Astrocyte (in vitro differentiated cells and primary cell): ENCODE data around the gene NTRK3. TPM values are rescaled to one million over a fixed set of nuclear protein-coding genes. Genes with fewer than 3 reads are reported as not detected.

Source experiments
- DNase-seq: peaks from one replicate; pipeline ENCODE4 v3.0.0-alpha.2; 2010; ENCODE audit warnings: low read depth
- FAIRE-seq: peaks from 2 replicates; lab custom pipeline; 2011; peaks lifted over from hg19 to GRCh38; lab: Jason Lieb, UNC
- H2AFZ ChIP-seq: 2 replicates; pipeline ENCODE4 v1.6.0; 2012; ENCODE audit warnings: low read depth, low read length, inconsistent platforms
- H3K27ac ChIP-seq: 2 replicates; pipeline ENCODE4 v1.5.1; 2011; ENCODE audit warnings: low read depth, low read length, inconsistent platforms
- H3K27me3 ChIP-seq: 2 replicates; pipeline ENCODE4 v1.6.0; 2011; ENCODE audit warnings: low read length, inconsistent platforms; ENCODE audit not compliant: insufficient read depth
- H3K36me3 ChIP-seq: 2 replicates; pipeline ENCODE4 v1.5.1; 2011; ENCODE audit warnings: low read length, inconsistent platforms; ENCODE audit not compliant: insufficient read depth
- H3K4me1 ChIP-seq: 2 replicates; pipeline ENCODE4 v1.5.1; 2011; ENCODE audit warnings: low read length, inconsistent platforms; ENCODE audit not compliant: insufficient read depth
- H3K4me2 ChIP-seq: 2 replicates; pipeline ENCODE4 v1.6.0; 2012; ENCODE audit warnings: low read length, inconsistent platforms
- H3K4me3 ChIP-seq: 2 replicates; pipeline ENCODE4 v1.5.1; 2011; ENCODE audit warnings: low read depth, mild to moderate bottlenecking, low read length, inconsistent platforms; ENCODE audit not compliant: insufficient read depth
- H3K79me2 ChIP-seq: 2 replicates; pipeline ENCODE4 v1.6.0; 2012; ENCODE audit warnings: mild to moderate bottlenecking, low read length, inconsistent platforms; ENCODE audit not compliant: insufficient read depth
- H3K9ac ChIP-seq: 2 replicates; pipeline ENCODE4 v1.6.0; 2012; ENCODE audit warnings: mild to moderate bottlenecking, low read length, inconsistent platforms
- H3K9me3 ChIP-seq: 2 replicates; pipeline ENCODE4 v1.5.1; 2012; ENCODE audit warnings: low read depth, mild to moderate bottlenecking, low read length, inconsistent platforms; ENCODE audit not compliant: insufficient read depth
- H4K20me1 ChIP-seq: 2 replicates; pipeline ENCODE4 v1.6.0; 2012; ENCODE audit warnings: low read length, inconsistent platforms; ENCODE audit not compliant: insufficient read depth
- H3K27ac Mint-ChIP-seq: one replicate; pipeline ENCODE4 v1.8.0; 2021; ENCODE audit warnings: mild to moderate bottlenecking, mixed read lengths; ENCODE audit not compliant: unreplicated experiment
- H3K27me3 Mint-ChIP-seq: one replicate; pipeline ENCODE4 v1.8.0; 2021; ENCODE audit warnings: low read depth, mixed read lengths; ENCODE audit not compliant: unreplicated experiment
- H3K36me3 Mint-ChIP-seq: one replicate; pipeline ENCODE4 v1.8.0; 2021; ENCODE audit warnings: low read depth, mixed read lengths; ENCODE audit not compliant: unreplicated experiment
- H3K4me1 Mint-ChIP-seq: one replicate; pipeline ENCODE4 v1.8.0; 2021; ENCODE audit warnings: low read depth, mixed read lengths; ENCODE audit not compliant: unreplicated experiment
- H3K4me3 Mint-ChIP-seq: one replicate; pipeline ENCODE4 v1.8.0; 2021; ENCODE audit warnings: mild to moderate bottlenecking, moderate library complexity, mixed read lengths; ENCODE audit not compliant: unreplicated experiment
- H3K9me3 Mint-ChIP-seq: one replicate; pipeline ENCODE4 v1.8.0; 2021; ENCODE audit warnings: mild to moderate bottlenecking, mixed read lengths; ENCODE audit not compliant: unreplicated experiment
- CTCF ChIP-seq: IDR thresholded peaks from 2 replicates; pipeline ENCODE4 v1.5.1; 2011; ENCODE audit warnings: low read depth, mild to moderate bottlenecking, inconsistent platforms, low read length, moderate library complexity; ENCODE audit not compliant: insufficient read depth
- EZH2 ChIP-seq: IDR thresholded peaks from 2 replicates; pipeline ENCODE4 v1.6.1; 2012; ENCODE audit warnings: mild to moderate bottlenecking, low read length, inconsistent platforms; ENCODE audit not compliant: insufficient read depth
- total RNA-seq: library from RNA; stranded (reverse); gene quantifications from 2 replicates; pipeline ENCODE4 v1.2.1, GENCODE V29; 2021

Gene NTRK3
- total RNA-seq, 1 donor from 2014 or later = 12.9 TPM

GRCh38 chr15:87930457-87930856 lies 326.1 kb downstream of the NTRK3 start:
- no peak for TF ChIP-seq EZH2
- Mint-ChIP-seq H3K4me1 (peaks cover 2% of the 10 kb centered on the region), H3K4me3 (no peak overlapping the region), H3K27me3 (peaks cover 9% of the 10 kb centered on the region), H3K9me3 (peaks cover 7% of the 10 kb centered on the region), H3K36me3 (no peaks in the 10 kb centered on the region), H3K27ac (no peak overlapping the region)
- Histone ChIP-seq H3K36me3 (no peaks in the 10 kb centered on the region), H3K4me2 (no peak overlapping the region), H3K27ac (no peak overlapping the region), H3K4me1 (no peaks in the 10 kb centered on the region), H3K27me3 (no peaks in the 10 kb centered on the region), H3K9ac (no peak overlapping the region), H2AFZ (no peak overlapping the region), H3K9me3 (no peaks in the 10 kb centered on the region), H3K79me2 (no peaks in the 10 kb centered on the region), H4K20me1 (no peaks in the 10 kb centered on the region), H3K4me3 (no peak overlapping the region)
- DNase-seq (no peak), FAIRE-seq (no peak)

GRCh38 chr15:87929841-87930240 lies 326.7 kb downstream of the NTRK3 start:
- DNase-seq = no peak
- H3K9ac ChIP-seq = no peak overlapping the region

GRCh38 chr15:87924433-87924832 lies 332.1 kb downstream of the NTRK3 start:
- H3K27me3 ChIP-seq = no peaks in the 10 kb centered on the region
- H3K27ac ChIP-seq = no peak overlapping the region
- H3K36me3 ChIP-seq = no peaks in the 10 kb centered on the region
- Mint-ChIP-seq H3K36me3 (no peaks in the 10 kb centered on the region), H3K4me1 (no peaks in the 10 kb centered on the region), H3K27me3 (peaks cover 10% of the 10 kb centered on the region), H3K27ac (no peak overlapping the region), H3K4me3 (no peak overlapping the region), H3K9me3 (peaks cover 2% of the 10 kb centered on the region)
- H3K4me3 ChIP-seq = no peak overlapping the region
- H3K4me1 ChIP-seq = no peaks in the 10 kb centered on the region
- DNase-seq (no peak), FAIRE-seq (no peak)
- TF ChIP-seq CTCF (no peak), EZH2 (no peak)
- no peak overlapping the region for H3K4me2 ChIP-seq
- H2AFZ ChIP-seq = no peak overlapping the region
- no peaks in the 10 kb centered on the region for H3K9me3 ChIP-seq
- H4K20me1 ChIP-seq = no peaks in the 10 kb centered on the region
- H3K79me2 ChIP-seq = no peaks in the 10 kb centered on the region
- H3K9ac ChIP-seq = no peak overlapping the region

More at GRCh38 chr15:87929841-87930240, 326.7 kb downstream of the NTRK3 start:
- no peak for TF ChIP-seq CTCF
- no peak for TF ChIP-seq EZH2
- Histone ChIP-seq H3K4me2 (no peak overlapping the region), H3K27me3 (no peaks in the 10 kb centered on the region), H3K9me3 (no peaks in the 10 kb centered on the region), H3K36me3 (no peaks in the 10 kb centered on the region), H3K27ac (no peak overlapping the region), H4K20me1 (no peaks in the 10 kb centered on the region), H3K79me2 (no peaks in the 10 kb centered on the region), H3K4me3 (no peak overlapping the region), H3K4me1 (no peaks in the 10 kb centered on the region), H2AFZ (no peak overlapping the region)
- H3K4me1 Mint-ChIP-seq = peaks cover 2% of the 10 kb centered on the region
- FAIRE-seq = no peak
- no peak overlapping the region for H3K27ac Mint-ChIP-seq
- H3K4me3 Mint-ChIP-seq = no peak overlapping the region
- no peaks in the 10 kb centered on the region for H3K36me3 Mint-ChIP-seq
- H3K27me3 Mint-ChIP-seq = peaks cover 3% of the 10 kb centered on the region
- peaks cover 4% of the 10 kb centered on the region for H3K9me3 Mint-ChIP-seq
